Parathyroid adenoma (tissue), 2 donors: ENCODE measurements around the gene ADRB1.

Experiments
- H2AFZ ChIP-seq: fragments of 300-600 bp; sonication (generic); one replicate; pipeline ENCODE4 v1.7.0; 2017; ENCODE audit warnings: antibody characterized with exemption, mild to moderate bottlenecking
- H3K27ac ChIP-seq: fragments of 300-600 bp; sonication (generic); one replicate; pipeline ENCODE4 v1.7.0; 2017
- H3K27me3 ChIP-seq: fragments of 300-600 bp; sonication (generic); one replicate; pipeline ENCODE4 v1.7.0; 2017; ENCODE audit warnings: low read length; ENCODE audit not compliant: control insufficient read depth, insufficient read depth
- H3K36me3 ChIP-seq: fragments of 300-600 bp; sonication (generic); one replicate; pipeline ENCODE4 v1.7.0; 2017; ENCODE audit warnings: low read length; ENCODE audit not compliant: control insufficient read depth, insufficient read depth
- H3K4me1 ChIP-seq: fragments of 300-600 bp; sonication (generic); one replicate; pipeline ENCODE4 v1.7.0; 2017; ENCODE audit warnings: control low read depth
- H3K4me2 ChIP-seq: fragments of 300-600 bp; sonication (generic); one replicate; pipeline ENCODE4 v1.7.0; 2017; ENCODE audit warnings: low read length
- H3K4me3 ChIP-seq: fragments of 300-600 bp; sonication (generic); one replicate; pipeline ENCODE4 v1.7.0; 2017; ENCODE audit warnings: low read depth, low read length
- H3K79me2 ChIP-seq: fragments of 300-600 bp; sonication (generic); one replicate; pipeline ENCODE4 v1.7.0; 2017; ENCODE audit warnings: control low read depth
- H3K9ac ChIP-seq: fragments of 300-600 bp; sonication (generic); one replicate; pipeline ENCODE4 v1.7.0; 2017; ENCODE audit warnings: mild to moderate bottlenecking
- H3K9me3 ChIP-seq: fragments of 300-600 bp; sonication (generic); one replicate; pipeline ENCODE4 v1.7.0; 2017; ENCODE audit warnings: low read length; ENCODE audit not compliant: control insufficient read depth
- TF ChIP-seq, protein P1 (sequence below): fragments of 300-600 bp; sonication (generic); IDR thresholded peaks from one replicate; pipeline ENCODE4 v1.7.0; 2017; ENCODE audit warnings: antibody characterized with exemption, mild to moderate bottlenecking
- donor health status: primary hyperparathyroidism.

Gene ADRB1

DNA sequence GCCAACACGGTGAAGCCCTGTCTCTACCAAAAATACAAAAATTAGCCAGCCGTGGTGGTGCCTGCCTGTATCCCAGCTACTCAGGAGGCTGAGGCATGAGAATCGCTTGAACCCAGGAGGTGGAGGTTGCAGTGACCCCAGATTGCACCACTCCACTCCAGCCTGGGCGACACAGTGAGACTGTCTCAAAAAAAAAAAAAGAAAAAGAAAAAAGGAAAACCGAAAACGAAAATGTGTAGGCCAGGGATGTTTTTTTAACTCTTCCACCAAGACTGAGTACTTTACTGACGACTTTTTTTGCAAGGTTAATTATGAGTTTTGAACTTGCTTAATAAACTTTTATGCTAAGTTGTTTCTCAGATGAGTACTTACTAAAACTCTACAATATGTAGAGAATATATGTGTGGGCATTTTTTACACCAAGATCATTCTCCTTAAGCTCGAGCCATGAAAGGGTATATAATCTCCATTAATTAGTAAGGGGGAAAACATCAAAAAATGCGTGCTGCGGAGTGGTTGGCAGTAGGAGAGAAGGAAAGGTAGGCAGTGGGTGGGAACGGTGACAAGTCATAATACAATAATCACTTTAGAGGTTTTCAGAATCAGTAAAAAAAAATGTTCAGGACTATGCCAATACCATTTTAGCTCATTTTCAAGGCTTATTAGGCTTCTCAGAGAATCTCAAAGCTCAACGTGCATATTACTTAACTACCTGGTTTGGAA is 8.6 kb upstream of the ADRB1 start:
- Histone ChIP-seq H3K4me1 (no peaks in the 10 kb centered on the region), H3K9me3 (no peaks in the 10 kb centered on the region), H3K27me3 (no peaks in the 10 kb centered on the region), H3K9ac (no peak overlapping the region), H3K79me2 (no peaks in the 10 kb centered on the region), H3K27ac (no peak overlapping the region), H2AFZ (no peak overlapping the region), H3K36me3 (no peaks in the 10 kb centered on the region), H3K4me3 (no peak overlapping the region), H3K4me2 (no peak overlapping the region)
- TF ChIP-seq, protein P1, sequence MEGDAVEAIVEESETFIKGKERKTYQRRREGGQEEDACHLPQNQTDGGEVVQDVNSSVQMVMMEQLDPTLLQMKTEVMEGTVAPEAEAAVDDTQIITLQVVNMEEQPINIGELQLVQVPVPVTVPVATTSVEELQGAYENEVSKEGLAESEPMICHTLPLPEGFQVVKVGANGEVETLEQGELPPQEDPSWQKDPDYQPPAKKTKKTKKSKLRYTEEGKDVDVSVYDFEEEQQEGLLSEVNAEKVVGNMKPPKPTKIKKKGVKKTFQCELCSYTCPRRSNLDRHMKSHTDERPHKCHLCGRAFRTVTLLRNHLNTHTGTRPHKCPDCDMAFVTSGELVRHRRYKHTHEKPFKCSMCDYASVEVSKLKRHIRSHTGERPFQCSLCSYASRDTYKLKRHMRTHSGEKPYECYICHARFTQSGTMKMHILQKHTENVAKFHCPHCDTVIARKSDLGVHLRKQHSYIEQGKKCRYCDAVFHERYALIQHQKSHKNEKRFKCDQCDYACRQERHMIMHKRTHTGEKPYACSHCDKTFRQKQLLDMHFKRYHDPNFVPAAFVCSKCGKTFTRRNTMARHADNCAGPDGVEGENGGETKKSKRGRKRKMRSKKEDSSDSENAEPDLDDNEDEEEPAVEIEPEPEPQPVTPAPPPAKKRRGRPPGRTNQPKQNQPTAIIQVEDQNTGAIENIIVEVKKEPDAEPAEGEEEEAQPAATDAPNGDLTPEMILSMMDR: no peak

DNA sequence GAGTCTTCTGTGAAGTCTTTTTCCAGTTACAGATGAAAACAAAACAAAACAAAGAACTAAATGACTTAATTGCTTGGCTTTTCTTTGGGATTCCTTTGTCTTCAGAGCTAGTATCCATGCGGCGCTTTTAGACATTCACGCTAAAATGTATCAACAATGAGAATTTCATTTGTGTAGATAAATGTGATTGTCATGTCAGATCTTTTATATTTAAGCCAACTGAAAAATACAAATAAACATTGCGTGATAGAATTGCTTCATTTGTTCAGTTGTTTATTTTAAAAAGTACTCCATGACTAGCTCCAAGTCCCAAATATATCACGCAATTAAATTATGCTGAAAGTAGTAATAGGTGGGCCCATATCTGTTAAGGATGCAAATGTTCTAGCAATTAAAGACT is 7.9 kb upstream of the ADRB1 start:
- Histone ChIP-seq H2AFZ (no peak overlapping the region), H3K27ac (no peak overlapping the region), H3K79me2 (no peaks in the 10 kb centered on the region), H3K9ac (no peak overlapping the region), H3K4me3 (no peak overlapping the region), H3K9me3 (no peaks in the 10 kb centered on the region), H3K4me1 (no peaks in the 10 kb centered on the region), H3K4me2 (no peak overlapping the region), H3K36me3 (no peaks in the 10 kb centered on the region), H3K27me3 (no peaks in the 10 kb centered on the region)
- TF ChIP-seq, protein P1: no peak

DNA sequence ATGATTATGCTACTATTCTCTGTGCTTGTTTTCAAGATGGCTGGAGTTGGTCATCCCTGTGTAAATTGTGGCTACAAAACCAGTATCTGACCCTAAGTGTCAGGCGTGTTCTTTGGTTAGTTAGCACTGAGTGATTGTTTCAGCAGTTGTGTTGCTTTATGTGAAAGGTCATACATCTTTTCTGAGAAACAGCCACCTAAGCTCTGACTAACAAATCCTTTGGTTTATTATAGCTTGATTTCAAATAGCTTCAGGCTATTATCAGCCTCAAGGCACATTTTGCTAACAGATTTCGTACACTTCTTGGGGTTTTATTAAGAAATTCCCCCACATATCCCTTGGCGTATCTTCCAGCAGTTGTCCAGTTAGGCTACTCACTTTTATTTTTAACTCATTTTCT is 4.8 kb upstream of the ADRB1 start:
- no peak overlapping the region for H3K4me2 ChIP-seq
- H3K27ac ChIP-seq: no peak overlapping the region
- H3K9me3 ChIP-seq: no peaks in the 10 kb centered on the region
- H2AFZ ChIP-seq: no peak overlapping the region
- no peak overlapping the region for H3K4me3 ChIP-seq
- no peaks in the 10 kb centered on the region for H3K4me1 ChIP-seq
- no peak overlapping the region for H3K9ac ChIP-seq
- H3K36me3 ChIP-seq: no peaks in the 10 kb centered on the region
- TF ChIP-seq, protein P1: no peak
- H3K27me3 ChIP-seq: no peaks in the 10 kb centered on the region
- H3K79me2 ChIP-seq: no peaks in the 10 kb centered on the region

DNA sequence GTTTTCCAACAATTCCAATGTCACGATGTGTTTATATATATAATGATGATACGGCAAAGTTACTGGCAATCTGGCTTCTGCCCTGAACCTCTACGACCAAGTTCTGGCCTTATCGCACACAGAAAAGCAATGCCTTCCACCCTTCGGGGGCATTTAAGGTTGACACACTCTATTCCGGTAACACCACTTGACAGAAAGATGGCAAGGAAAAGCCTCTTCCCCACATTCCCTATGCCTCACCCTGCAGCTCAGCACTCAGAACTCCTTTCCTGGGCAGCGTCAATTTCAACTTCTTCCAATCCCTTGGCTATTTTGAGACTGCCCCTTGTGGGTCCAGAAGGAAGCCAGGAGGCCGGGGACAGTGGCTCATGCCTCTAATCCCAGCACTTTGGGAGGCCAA is 2.5 kb upstream of the ADRB1 start:
- H3K27ac ChIP-seq: no peak overlapping the region

More for the DNA sequence above, 2.5 kb upstream of the ADRB1 start:
- Histone ChIP-seq H3K4me2 (no peak overlapping the region), H3K79me2 (no peaks in the 10 kb centered on the region), H3K4me3 (no peak overlapping the region), H3K4me1 (no peaks in the 10 kb centered on the region), H3K27me3 (no peaks in the 10 kb centered on the region), H3K9ac (no peak overlapping the region), H3K9me3 (no peaks in the 10 kb centered on the region), H2AFZ (no peak overlapping the region), H3K36me3 (no peaks in the 10 kb centered on the region)
- TF ChIP-seq, protein P1: no peak
